GM06990 (cell line): ENCODE measurements around the gene SNRPD2.

ENCODE experiments used
- DNase-seq: peaks from one replicate; pipeline ENCODE4 v3.0.0-alpha.2; 2011; ENCODE audit not compliant: insufficient read length; ENCODE audit errors: extremely low read depth
- H3K27me3 ChIP-seq: replicated peaks from 2 replicates; pipeline ENCODE4 v1.6.0; 2011; ENCODE audit warnings: low read length; ENCODE audit not compliant: control insufficient read depth, insufficient read depth
- H3K36me3 ChIP-seq: 2 replicates; pipeline ENCODE4 v1.5.1; 2011; ENCODE audit warnings: low read length; ENCODE audit not compliant: control insufficient read depth, insufficient read depth
- H3K4me3 ChIP-seq: replicated peaks from 2 replicates; pipeline ENCODE4 v1.5.1; 2011; ENCODE audit warnings: low read depth, mild to moderate bottlenecking, control low read depth, low read length
- TF ChIP-seq, protein P1 (sequence below): IDR thresholded peaks from 2 replicates; pipeline ENCODE4 v1.5.1; 2011; ENCODE audit warnings: low read length, control low read depth, mild to moderate bottlenecking, inconsistent platforms; ENCODE audit not compliant: insufficient read depth, poor library complexity, severe bottlenecking

Gene SNRPD2

DNA sequence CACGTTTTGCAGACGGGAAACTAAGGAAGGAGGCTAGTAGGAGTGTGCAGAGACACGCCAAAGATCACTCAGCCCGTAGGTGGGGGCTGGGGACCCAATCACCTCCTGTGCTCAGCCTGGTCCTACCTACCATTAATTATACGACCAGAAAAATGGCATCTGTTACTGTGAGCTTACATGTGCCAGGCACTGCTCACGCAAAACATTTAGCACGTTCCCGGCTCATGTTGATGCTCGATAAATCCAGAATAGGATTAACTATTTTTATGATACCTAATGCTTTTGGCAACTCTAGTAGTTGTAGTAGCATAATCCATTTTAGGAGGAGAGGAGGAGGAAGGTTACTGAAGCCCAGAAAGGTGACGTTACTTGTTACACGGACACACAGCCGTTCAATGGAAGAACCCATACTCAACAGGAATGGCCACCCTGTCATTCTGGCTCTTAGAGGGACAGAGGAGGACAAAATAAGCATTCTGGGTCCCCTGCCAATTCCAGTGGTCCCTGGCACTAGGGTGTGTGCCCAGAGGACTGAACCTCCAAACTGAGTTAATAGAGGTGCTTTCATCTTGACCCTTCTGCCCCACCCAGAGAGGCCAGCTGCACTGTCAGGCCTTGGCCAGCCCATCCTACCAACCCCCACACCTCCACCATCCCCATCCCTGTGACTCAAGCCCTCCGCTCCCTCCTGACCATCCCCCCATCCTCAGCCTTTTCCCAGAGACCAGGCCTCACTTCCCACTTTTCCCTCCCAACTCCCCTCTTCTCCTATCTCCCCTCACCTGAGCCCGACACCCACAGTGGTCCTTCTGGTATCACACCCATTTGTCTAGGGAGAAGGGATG is 47.6 kb downstream of the SNRPD2 start:
- TF ChIP-seq, protein P1, sequence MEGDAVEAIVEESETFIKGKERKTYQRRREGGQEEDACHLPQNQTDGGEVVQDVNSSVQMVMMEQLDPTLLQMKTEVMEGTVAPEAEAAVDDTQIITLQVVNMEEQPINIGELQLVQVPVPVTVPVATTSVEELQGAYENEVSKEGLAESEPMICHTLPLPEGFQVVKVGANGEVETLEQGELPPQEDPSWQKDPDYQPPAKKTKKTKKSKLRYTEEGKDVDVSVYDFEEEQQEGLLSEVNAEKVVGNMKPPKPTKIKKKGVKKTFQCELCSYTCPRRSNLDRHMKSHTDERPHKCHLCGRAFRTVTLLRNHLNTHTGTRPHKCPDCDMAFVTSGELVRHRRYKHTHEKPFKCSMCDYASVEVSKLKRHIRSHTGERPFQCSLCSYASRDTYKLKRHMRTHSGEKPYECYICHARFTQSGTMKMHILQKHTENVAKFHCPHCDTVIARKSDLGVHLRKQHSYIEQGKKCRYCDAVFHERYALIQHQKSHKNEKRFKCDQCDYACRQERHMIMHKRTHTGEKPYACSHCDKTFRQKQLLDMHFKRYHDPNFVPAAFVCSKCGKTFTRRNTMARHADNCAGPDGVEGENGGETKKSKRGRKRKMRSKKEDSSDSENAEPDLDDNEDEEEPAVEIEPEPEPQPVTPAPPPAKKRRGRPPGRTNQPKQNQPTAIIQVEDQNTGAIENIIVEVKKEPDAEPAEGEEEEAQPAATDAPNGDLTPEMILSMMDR, result no peak
- Histone ChIP-seq H3K36me3 (no peaks in the 10 kb centered on the region), H3K4me3 (peak overlapping the region; percentile 69), H3K27me3 (no peaks in the 10 kb centered on the region)
- DNase-seq, result no peak

DNA sequence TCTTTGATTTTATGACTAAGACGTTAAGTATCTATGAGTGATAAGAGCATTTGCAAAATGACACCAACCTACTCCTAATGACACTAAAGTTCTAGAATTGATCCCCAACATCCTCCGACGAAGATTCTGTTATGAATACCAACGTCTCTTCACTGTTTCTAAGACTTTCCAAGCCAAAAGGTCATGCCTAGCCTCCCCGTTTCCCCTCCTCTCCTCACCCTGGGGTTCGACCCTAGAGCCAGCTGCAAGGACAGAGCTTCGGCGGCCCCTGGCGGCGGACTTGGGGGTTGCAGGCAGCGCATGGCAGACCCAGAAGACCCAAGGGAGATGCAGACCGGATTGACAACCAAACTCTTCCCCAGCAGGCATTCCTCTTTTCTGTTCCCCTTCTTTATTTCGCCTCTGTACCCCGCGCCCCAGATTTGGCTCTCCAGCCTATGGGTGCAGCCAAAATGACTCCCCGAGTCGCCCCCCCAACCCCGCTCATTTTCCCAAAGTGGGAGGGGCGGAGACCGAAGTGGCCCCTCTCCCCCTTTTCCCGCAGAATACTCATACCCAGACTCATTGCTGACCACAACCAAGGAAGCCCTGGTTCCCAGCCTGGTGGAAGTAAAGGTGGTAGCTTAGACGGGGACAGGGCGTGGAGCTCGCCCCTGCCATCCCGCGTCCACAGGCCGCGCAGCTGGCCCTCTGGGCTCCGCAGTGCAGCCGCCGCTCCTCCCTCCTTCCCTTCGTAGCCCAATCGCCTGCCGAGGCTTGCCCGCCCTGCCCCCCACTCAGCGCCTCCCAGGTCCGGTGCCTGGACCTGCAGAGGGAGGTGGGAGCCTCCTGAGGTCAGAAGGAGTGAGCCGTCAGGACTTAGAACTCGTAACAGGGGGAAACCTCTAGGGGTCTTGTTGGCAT is 48.5 kb downstream of the SNRPD2 start:
- TF ChIP-seq, protein P1, result peak; percentile 99
- no peaks in the 10 kb centered on the region for H3K36me3 ChIP-seq
- H3K4me3 ChIP-seq, result peak overlapping the region; percentile 69
- H3K27me3 ChIP-seq, result no peaks in the 10 kb centered on the region
- peak; percentile 95 for DNase-seq

DNA sequence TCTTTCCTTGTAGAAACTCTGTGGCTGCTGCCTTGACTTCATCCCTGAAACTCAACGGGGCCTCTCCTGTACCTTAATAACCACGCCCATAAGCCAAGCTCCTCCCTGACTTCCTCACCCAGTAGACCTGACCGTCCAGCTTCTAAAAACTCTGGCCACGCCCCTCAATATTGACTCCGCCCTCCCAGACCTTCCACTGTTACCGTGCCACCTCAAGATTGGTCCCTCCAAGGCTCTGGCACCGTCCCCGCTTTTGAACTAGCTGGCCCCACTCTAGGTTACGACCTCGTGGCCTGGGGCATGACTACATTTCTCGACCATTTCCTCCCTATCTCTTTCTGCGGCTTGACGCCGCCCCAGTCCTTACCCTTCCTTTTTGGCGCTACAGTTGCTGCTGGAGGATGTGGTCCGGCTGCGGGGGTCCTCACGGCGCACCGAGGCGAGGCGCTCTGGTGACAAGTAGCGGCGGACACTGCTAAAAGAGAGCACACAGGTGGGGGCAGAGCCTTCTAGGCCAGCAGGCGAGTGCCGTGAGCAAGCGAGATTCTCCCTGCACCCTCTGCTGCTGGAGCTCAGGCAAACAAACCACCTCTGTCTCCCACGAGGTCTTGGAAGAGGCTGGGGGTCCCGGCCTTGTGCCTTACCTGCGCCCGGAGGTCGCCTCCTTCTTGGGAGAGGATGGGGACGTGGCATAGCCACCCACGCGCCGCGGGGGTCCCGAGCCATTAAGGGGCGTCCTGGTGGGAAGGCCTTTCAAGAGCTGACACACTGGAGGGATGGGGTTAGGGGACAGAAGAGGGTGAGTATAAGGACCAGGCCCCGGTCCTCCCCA is 50.3 kb downstream of the SNRPD2 start:
- no peaks in the 10 kb centered on the region for H3K36me3 ChIP-seq
- TF ChIP-seq, protein P1, result no peak
- H3K27me3 ChIP-seq, result no peaks in the 10 kb centered on the region
- peak; percentile 85 for DNase-seq
- H3K4me3 ChIP-seq, result peak overlapping the region; percentile 69

DNA sequence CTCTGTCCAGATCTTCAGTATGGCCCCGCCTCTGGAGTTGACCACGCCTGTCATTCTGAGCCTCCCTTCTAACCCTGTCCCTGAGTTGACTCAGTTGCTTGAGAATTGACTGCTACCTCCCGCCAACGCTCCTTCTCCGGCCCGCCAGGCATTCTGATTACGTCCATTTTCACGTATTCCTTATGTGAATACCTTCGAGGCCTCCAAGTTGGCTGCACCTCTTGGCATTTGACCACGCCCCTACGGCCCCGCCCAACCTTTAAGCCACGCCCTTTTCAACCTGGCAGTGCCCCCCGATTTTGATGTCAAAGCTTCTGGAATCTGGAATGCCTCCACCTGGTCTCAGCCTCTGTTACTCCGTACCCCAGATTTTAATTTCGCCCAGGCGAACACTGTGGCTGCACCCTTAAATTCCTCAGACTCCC is 50.9 kb downstream of the SNRPD2 start:
- peak overlapping the region; percentile 44 for H3K4me3 ChIP-seq

More for the DNA sequence above, 50.9 kb downstream of the SNRPD2 start:
- Histone ChIP-seq H3K36me3 (no peaks in the 10 kb centered on the region; the same call in 1 of the 2 replicates), H3K27me3 (no peaks in the 10 kb centered on the region)
- TF ChIP-seq, protein P1, result no peak
- DNase-seq, result peak; percentile 73
